Gastroesophageal sphincter (tissue), 3 donors: ENCODE data around the gene AKT3.

Experiments
- EP300 ChIP-seq: sonication (generic); formaldehyde crosslinking; IDR thresholded peaks from one replicate; pipeline ENCODE4 v1.6.1; 2017; ENCODE audit warnings: antibody characterized with exemption, mild to moderate bottlenecking
- TF ChIP-seq, protein P1 (sequence below), 4 experiments: fragments of 200-600 bp in 2 of 4; fragments of 450-650 bp in 2 of 4; sonication (generic) in 1 of 4; IDR thresholded peaks; one replicate each; pipeline ENCODE4 v1.5.1; 2017 to 2019; ENCODE audit warnings: antibody characterized with exemption in 4 of 4, mild to moderate bottlenecking in 2 of 4, moderate library complexity in 2 of 4

DNA sequence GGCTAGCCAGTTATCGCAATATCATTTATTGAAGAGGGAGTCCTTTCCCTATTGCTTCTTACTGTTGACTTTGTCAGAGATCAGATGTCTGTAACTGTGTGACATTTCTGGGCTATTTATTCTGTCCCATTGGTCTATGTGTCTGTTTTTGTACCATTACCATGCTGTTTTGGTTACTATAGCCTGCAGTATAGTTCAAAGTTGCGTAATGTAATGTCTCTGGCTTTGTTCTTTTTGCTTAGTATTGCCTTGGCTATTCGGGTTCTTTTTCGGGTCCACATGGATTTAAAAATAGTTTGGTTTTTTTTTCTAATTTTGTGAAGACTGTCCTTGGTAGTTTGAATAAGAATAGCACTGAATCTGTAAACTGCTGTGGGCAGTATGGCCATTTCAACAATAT, 320.5 kb downstream of the AKT3 start:
- TF ChIP-seq, protein P1, sequence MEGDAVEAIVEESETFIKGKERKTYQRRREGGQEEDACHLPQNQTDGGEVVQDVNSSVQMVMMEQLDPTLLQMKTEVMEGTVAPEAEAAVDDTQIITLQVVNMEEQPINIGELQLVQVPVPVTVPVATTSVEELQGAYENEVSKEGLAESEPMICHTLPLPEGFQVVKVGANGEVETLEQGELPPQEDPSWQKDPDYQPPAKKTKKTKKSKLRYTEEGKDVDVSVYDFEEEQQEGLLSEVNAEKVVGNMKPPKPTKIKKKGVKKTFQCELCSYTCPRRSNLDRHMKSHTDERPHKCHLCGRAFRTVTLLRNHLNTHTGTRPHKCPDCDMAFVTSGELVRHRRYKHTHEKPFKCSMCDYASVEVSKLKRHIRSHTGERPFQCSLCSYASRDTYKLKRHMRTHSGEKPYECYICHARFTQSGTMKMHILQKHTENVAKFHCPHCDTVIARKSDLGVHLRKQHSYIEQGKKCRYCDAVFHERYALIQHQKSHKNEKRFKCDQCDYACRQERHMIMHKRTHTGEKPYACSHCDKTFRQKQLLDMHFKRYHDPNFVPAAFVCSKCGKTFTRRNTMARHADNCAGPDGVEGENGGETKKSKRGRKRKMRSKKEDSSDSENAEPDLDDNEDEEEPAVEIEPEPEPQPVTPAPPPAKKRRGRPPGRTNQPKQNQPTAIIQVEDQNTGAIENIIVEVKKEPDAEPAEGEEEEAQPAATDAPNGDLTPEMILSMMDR (IDR thresholded peaks at IDR 0.05), result no peak
- no peak for TF ChIP-seq EP300
